Raji (cell line): ENCODE results near the gene PGA5.

Experiments
- POLR2A ChIP-seq: IDR thresholded peaks from 2 replicates; pipeline ENCODE4 v1.6.1; 2011; ENCODE audit warnings: low read depth, low read length, control low read depth; ENCODE audit not compliant: insufficient read depth

Gene PGA5

GRCh38 chr11:61265357-61265756 lies 24.4 kb downstream of the PGA5 start:
- no peak for TF ChIP-seq POLR2A

- TF ChIP-seq POLR2A: no peak
These were observed 25.6 kb downstream of the PGA5 start for GRCh38 chr11:61266602-61267001.

- no peak for TF ChIP-seq POLR2A
These were observed 26.5 kb downstream of the PGA5 start for GRCh38 chr11:61267437-61267841.

GRCh38 chr11:61268588-61269250 lies 27.7 kb downstream of the PGA5 start:
- no peak for TF ChIP-seq POLR2A

GRCh38 chr11:61270354-61271076 lies 29.5 kb downstream of the PGA5 start:
- TF ChIP-seq POLR2A: no peak

- no peak for TF ChIP-seq POLR2A
These were observed 31.8 kb downstream of the PGA5 start for GRCh38 chr11:61272731-61273130.

GRCh38 chr11:61273178-61274078 lies 32.5 kb downstream of the PGA5 start:
- TF ChIP-seq POLR2A: no peak

- TF ChIP-seq POLR2A: no peak
These were observed 33.1 kb downstream of the PGA5 start for GRCh38 chr11:61274084-61274483.

GRCh38 chr11:61275191-61275590 lies 34.2 kb downstream of the PGA5 start:
- TF ChIP-seq POLR2A: no peak

- TF ChIP-seq POLR2A: no peak
These were observed 36.4 kb downstream of the PGA5 start for GRCh38 chr11:61277186-61278000.

GRCh38 chr11:61278001-61278470 lies 37.1 kb downstream of the PGA5 start:
- TF ChIP-seq POLR2A: no peak

GRCh38 chr11:61279934-61280659 lies 39.1 kb downstream of the PGA5 start:
- no peak for TF ChIP-seq POLR2A

- no peak for TF ChIP-seq POLR2A
These were observed 40.1 kb downstream of the PGA5 start for GRCh38 chr11:61280883-61281580.
